ENCODE measurements around the gene RAB27A. TPM values are rescaled to one million over a fixed set of nuclear protein-coding genes. Genes with fewer than 3 reads are reported as not detected.

The RAB27A gene
- total RNA-seq, 4 donors from 2014 or later = 6.5 to 14.9 (median 8.3) TPM

GRCh38 chr15:55322467-55322866 lies 32.9 kb upstream of the RAB27A start:
- Histone ChIP-seq H3K9me3 (no peaks in the 10 kb centered on the region), H3K36me3 (peaks cover 0 to 21% (median 0%) of the 10 kb centered on the region in 3 donors), H3K4me3 (no peak overlapping the region), H3K27me3 (no peaks in the 10 kb centered on the region), H3K4me1 (peaks cover 0 to 27% (median 18%) of the 10 kb centered on the region in 4 donors), H3K27ac (no peak overlapping the region)
- DNase-seq (ENCODE audit: low spot score in 2 of 2) = no peak
- TF ChIP-seq, protein P1, sequence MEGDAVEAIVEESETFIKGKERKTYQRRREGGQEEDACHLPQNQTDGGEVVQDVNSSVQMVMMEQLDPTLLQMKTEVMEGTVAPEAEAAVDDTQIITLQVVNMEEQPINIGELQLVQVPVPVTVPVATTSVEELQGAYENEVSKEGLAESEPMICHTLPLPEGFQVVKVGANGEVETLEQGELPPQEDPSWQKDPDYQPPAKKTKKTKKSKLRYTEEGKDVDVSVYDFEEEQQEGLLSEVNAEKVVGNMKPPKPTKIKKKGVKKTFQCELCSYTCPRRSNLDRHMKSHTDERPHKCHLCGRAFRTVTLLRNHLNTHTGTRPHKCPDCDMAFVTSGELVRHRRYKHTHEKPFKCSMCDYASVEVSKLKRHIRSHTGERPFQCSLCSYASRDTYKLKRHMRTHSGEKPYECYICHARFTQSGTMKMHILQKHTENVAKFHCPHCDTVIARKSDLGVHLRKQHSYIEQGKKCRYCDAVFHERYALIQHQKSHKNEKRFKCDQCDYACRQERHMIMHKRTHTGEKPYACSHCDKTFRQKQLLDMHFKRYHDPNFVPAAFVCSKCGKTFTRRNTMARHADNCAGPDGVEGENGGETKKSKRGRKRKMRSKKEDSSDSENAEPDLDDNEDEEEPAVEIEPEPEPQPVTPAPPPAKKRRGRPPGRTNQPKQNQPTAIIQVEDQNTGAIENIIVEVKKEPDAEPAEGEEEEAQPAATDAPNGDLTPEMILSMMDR (IDR thresholded peaks at IDR 0.05) = no peak
- TF ChIP-seq POLR2A (IDR thresholded peaks at IDR 0.05) (no peak), EP300 (IDR thresholded peaks at IDR 0.05) (no peak)
- WGBS, 2 donors = 78 to 81% methylated on average over 5 of the region's 5 CpGs

DNA sequence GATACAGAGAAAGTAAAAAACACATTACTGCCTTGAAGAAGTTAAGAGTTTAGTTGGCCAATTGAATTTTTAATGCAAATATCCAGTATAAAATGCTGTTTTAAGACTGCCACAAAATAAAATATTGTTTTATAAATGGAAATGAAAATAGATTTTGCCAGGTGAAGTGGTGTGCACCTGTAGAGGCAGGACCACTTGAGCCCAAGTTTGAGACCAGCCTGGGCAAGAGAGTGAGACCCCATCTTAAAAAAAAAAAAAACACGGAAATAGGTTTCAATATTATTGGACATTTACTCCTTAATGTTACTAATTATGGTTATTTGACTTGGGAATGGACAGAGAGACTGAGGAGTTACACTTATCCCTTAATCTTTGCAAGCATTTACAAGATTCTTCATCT lies 31.4 kb upstream of the RAB27A start:
- H3K27ac ChIP-seq = no peak overlapping the region
- 89 to 97% methylated on average over 1 of the region's 1 CpG for WGBS, 2 donors
- H3K9me3 ChIP-seq = no peaks in the 10 kb centered on the region
- peaks cover 0 to 37% (median 25%) of the 10 kb centered on the region in 4 donors for H3K4me1 ChIP-seq
- no peaks in the 10 kb centered on the region for H3K27me3 ChIP-seq
- peaks cover 0 to 27% (median 0%) of the 10 kb centered on the region in 3 donors for H3K36me3 ChIP-seq
- H3K4me3 ChIP-seq = no peak overlapping the region
- no peak for DNase-seq (ENCODE audit: low spot score in 2 of 2)
- TF ChIP-seq EP300 (IDR thresholded peaks at IDR 0.05) = no peak
- TF ChIP-seq POLR2A (IDR thresholded peaks at IDR 0.05) = no peak
- TF ChIP-seq, protein P1 (IDR thresholded peaks at IDR 0.05) = no peak

DNA sequence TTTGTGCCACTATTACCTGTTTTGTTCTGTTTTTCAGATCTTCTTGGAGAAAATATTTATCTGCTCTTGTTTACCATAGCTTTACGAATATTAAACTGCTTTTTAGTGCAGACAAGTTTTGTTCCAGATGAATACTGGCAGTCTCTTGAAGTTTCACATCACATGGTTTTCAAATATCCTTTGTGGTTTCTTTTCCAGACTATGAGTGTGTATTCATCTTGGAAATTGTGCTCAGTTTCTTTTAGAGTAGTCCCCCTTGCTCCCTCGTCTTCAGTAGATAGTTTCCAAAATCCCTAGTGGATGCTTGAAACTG lies 30.6 kb upstream of the RAB27A start:
- 6 to 16% methylated on average over 2 of the region's 2 CpGs for WGBS, 2 donors
- Histone ChIP-seq H3K27me3 (no peaks in the 10 kb centered on the region), H3K9me3 (no peaks in the 10 kb centered on the region), H3K4me1 (peaks cover 0 to 37% (median 25%) of the 10 kb centered on the region in 4 donors), H3K4me3 (no peak overlapping the region), H3K27ac (no peak overlapping the region), H3K36me3 (peaks cover 0 to 24% (median 0%) of the 10 kb centered on the region in 3 donors)
- TF ChIP-seq EP300 (IDR thresholded peaks at IDR 0.05) = no peak
- no peak for TF ChIP-seq POLR2A (IDR thresholded peaks at IDR 0.05)
- TF ChIP-seq, protein P1 (IDR thresholded peaks at IDR 0.05) = no peak
- DNase-seq (ENCODE audit: low spot score in 2 of 2) = no peak

GRCh38 chr15:55319537-55320237 lies 30.1 kb upstream of the RAB27A start:
- Histone ChIP-seq H3K27ac (peak overlapping the region; percentile 38 to 92 (median 89)), H3K27me3 (no peaks in the 10 kb centered on the region), H3K4me1 (peaks cover 0 to 37% (median 25%) of the 10 kb centered on the region in 4 donors), H3K4me3 (peak overlapping the region; percentile 60 to 96 (median 78)), H3K36me3 (peaks cover 0 to 20% (median 0%) of the 10 kb centered on the region in 3 donors), H3K9me3 (no peaks in the 10 kb centered on the region)
- no peak for TF ChIP-seq POLR2A (IDR thresholded peaks at IDR 0.05)
- TF ChIP-seq, protein P1 (IDR thresholded peaks at IDR 0.05) = no peak
- no peak for TF ChIP-seq EP300 (IDR thresholded peaks at IDR 0.05)
- DNase-seq (ENCODE audit: low spot score in 2 of 2) = peak in 1 of 2 donors; percentile 14
- 47 to 51% methylated on average over 4 of the region's 4 CpGs for WGBS, 2 donors

Measured in tibial nerve (tissue), 4 donors.